ENCODE data around the gene RFT1.
A peak's percentile ranks its signal among the peaks of the same experiment; 100 is the strongest.

Gene RFT1

GRCh38 chr3:53084310-53085001 is 45.8 kb downstream of the RFT1 start:
- no peak for DNase-seq (ENCODE audit: low read depth)

DNA sequence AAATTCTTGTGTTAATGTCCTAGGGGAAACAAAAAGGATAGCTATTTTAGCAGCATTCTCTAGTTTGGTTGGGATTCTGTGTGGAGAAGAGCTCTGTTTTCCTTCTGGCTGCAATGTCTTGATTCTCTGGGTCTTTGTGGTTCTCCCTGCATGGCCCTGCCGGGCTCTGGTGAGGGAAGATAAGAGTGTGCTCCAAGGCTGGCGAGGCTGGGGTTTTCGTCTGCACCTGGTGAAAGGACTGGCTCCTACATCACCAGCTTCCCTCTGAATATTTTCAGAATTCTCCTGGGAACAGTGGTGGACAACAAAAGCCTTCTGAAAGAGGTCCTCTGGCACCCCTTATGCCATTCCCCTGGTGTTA is 46.3 kb downstream of the RFT1 start:
- DNase-seq (ENCODE audit: low read depth) = no peak

GRCh38 chr3:53083521-53083920 is 46.7 kb downstream of the RFT1 start:
- peak; percentile 69 for DNase-seq (ENCODE audit: low read depth)

DNA sequence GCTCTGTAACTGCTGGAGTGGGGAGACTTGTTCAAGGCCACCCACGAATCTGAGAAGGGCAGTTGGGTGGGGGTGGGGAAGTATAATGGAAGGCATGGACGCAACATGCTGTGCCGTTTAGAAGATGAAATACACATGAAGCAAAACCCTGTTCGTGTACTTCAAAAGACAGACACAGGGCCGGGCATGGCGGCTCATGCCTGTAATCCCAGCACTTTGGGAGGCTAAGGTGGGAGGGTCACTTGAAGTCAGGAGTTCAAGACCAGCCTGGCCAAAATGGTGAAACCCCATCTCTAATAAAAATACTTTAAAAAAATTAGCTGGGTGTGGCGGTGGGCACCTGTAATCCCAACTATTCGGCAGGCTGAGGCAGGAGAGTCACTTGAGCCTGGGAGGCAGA is 47.5 kb downstream of the RFT1 start:
- no peak for DNase-seq (ENCODE audit: low read depth)

GRCh38 chr3:53081318-53081717 is 48.9 kb downstream of the RFT1 start:
- DNase-seq (ENCODE audit: low read depth) = no peak

DNA sequence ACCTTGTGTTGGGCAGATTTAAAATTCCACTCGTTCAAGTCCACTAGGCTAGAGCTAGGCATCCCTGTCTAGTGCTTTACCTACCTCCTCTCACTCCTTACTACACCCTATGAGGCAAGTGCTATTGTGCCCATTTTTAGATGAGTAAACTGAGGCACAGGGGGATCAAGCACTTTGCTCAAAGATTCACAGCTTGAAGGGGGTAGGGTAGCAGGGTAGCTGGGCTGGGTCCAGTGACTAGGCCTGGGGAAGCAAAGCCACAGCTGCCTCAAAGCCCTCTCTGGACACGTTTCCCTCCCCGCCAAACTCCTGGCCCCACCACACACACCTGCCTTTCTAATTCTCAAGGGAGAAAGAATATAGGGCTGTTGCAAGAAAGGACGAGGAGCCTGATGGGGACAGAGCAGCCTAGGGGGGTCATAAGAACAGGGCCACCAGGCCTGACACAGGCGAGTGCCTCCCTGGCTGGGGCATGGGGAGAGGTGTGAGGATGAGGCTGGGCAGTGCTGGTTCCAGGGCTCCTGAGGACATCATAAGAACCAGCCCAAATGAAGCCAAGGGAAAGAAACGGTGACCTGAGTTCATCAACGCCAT is 49.5 kb downstream of the RFT1 start:
- DNase-seq (ENCODE audit: low read depth) = no peak

GRCh38 chr3:53079791-53080555 is 50.3 kb downstream of the RFT1 start:
- DNase-seq (ENCODE audit: low read depth) = no peak

GRCh38 chr3:53079147-53079546 is 51.1 kb downstream of the RFT1 start:
- DNase-seq (ENCODE audit: low read depth) = no peak

- DNase-seq (ENCODE audit: low read depth) = no peak
These were observed 51.6 kb downstream of the RFT1 start for GRCh38 chr3:53078656-53079055.

- DNase-seq (ENCODE audit: low read depth) = no peak
These were observed 52.6 kb downstream of the RFT1 start for GRCh38 chr3:53077476-53078220.

DNA sequence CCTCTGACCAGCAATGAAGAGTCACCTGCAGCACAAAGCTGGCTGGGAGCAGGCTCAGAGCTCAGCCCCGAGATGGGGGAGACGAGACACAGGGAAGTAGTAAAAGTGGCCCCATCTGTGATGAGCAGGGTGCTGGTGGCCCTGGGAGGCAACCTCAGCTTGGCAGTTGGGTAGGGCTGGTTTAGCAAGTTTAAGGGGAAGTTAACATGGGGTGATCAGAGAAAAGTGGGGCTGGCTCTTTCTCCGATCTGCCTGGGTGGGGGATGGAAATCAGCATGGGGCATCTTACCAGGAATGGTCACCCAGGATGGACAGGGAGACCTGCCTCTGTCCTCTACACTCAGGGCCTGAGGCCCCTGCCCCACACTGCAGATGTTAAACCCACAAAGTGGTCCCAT is 54.5 kb downstream of the RFT1 start:
- no peak for DNase-seq (ENCODE audit: low read depth)

DNA sequence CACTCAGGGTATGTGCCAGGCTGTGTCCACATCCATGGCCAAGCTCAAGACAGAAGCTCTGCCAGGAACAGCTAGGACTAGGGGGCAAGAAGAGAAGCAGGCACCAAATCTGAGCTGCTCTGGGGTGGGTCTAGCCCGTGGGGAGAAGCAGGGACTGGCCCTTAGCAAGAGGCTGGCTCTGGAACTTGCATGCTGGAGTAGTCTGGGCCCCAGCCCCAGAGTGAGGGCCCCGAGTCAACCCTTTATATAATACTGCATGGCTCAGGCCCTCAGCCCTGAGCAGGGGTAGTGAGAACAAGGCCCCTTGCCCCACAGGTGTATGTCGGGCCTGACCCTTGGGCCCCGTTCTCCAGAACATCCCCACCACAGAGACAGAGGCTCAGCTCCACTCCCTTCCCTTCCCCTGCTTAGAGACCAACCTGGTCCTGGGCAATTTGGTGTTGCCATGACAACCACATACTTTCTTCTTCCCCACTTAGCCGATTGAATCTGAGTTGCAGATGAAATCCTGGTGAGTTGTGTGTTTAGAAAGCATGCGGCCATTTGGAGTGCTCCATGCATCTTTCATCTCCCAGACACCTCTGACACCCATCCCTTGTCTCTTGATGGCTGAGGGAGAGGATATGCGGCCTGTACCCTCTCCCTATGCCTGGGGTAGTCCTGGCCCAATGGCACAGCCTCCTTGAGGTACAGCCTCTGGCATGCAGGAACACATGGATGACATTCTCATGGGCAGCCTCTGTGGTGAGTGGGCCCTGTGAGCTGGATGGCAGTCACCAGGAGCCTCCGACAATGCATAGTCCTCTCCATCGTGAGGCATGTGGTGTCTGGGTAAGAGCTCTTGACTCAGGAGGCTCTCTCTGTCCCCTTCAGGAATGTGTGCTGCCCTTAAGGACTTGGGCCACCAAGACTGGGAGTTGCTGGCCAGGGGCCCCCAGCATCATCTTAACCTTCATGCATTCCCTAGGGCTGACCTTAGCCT is 55.2 kb downstream of the RFT1 start:
- no peak for DNase-seq (ENCODE audit: low read depth)

GRCh38 chr3:53074366-53074696 is 55.9 kb downstream of the RFT1 start:
- DNase-seq (ENCODE audit: low read depth) = no peak

DNA sequence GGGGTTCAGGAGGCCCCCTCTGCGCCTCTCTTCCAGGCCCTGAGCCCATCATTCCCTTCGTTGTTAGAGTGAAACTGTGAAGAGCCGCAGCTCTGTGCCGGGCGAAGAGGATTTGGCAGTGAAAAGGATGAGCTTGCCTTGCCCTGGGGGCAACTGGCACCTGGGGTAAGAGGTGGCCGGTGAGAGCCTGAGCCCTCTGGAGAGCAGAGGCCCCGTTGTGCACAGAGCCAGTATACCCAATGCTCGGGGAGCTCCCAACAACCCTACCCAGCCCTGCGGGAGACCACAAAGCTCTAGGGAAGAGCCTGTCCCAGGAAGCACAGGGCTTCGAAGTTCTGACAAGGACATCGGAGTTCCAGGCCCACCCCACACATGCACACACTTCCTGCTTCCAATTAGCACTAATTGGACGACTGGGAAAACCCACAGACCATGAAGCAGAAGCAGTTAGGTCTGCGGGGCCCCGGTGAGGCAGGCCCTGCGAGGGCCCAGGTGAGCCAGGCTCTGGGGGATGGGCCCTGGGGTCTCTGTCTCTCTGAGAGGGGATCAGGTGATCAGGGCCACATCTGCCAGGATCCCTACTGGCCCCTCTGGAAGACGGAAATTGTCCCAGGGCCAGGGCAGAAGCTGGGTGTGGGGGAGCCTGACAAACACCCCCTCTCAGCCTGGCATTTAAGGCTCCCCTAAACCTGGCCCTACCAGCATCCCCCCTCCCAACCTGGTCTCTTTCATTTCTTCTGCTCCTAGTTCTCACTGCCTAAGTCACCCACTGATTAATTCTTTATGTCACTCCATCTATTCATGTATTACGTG is 56.5 kb downstream of the RFT1 start:
- no peak for DNase-seq (ENCODE audit: low read depth)

GRCh38 chr3:53072653-53073552 is 57.3 kb downstream of the RFT1 start:
- peak; percentile 39 for DNase-seq (ENCODE audit: low read depth)

GRCh38 chr3:53071882-53072431 is 58.3 kb downstream of the RFT1 start:
- no peak for DNase-seq (ENCODE audit: low read depth)

GRCh38 chr3:53069422-53070068 is 60.7 kb downstream of the RFT1 start:
- DNase-seq (ENCODE audit: low read depth) = no peak

- no peak for DNase-seq (ENCODE audit: low read depth)
These were observed 62.1 kb downstream of the RFT1 start for GRCh38 chr3:53068176-53068575.

- no peak for DNase-seq (ENCODE audit: low read depth)
These were observed 62.7 kb downstream of the RFT1 start for GRCh38 chr3:53067567-53067966.

Measured in GM04504 (cell line).